ENCODE results near the gene ANLN. TPM values are rescaled to one million over a fixed set of nuclear protein-coding genes. Genes with fewer than 3 reads are reported as not detected.

ANLN gene
- total RNA-seq, 1 donor from 2014 or later: 15.4 TPM

DNA sequence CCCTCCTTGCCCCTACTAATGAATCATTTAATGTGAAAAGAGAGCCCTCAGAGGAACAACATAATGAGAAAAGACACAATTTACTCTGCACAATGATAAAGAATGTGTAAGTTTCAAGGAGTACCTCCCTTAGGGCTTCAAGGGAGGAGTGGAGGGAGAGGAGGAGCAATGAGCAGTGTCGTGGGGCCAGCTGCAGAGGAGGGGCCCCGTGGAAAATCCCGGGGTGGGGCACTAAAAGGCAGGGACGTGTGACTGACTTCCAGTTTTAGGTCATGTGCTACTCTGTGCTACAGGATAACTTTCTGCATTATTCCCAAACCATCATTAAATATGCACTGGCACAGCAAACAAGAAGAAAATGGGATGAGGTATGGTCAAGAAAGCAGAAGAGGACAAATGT lies 108.1 kb downstream of the ANLN start:
- DNase-seq (ENCODE audit: low read depth): no peak
- TF ChIP-seq, protein P1, sequence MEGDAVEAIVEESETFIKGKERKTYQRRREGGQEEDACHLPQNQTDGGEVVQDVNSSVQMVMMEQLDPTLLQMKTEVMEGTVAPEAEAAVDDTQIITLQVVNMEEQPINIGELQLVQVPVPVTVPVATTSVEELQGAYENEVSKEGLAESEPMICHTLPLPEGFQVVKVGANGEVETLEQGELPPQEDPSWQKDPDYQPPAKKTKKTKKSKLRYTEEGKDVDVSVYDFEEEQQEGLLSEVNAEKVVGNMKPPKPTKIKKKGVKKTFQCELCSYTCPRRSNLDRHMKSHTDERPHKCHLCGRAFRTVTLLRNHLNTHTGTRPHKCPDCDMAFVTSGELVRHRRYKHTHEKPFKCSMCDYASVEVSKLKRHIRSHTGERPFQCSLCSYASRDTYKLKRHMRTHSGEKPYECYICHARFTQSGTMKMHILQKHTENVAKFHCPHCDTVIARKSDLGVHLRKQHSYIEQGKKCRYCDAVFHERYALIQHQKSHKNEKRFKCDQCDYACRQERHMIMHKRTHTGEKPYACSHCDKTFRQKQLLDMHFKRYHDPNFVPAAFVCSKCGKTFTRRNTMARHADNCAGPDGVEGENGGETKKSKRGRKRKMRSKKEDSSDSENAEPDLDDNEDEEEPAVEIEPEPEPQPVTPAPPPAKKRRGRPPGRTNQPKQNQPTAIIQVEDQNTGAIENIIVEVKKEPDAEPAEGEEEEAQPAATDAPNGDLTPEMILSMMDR (IDR thresholded peaks at IDR 0.05; ENCODE audit: insufficient read depth, low read length, poor library complexity, severe bottlenecking): no peak
- Histone ChIP-seq H3K36me3 (ENCODE audit: control insufficient read depth, insufficient read depth, low read length) (no peaks in the 10 kb centered on the region), H3K4me3 (ENCODE audit: low read depth, low read length) (no peak overlapping the region), H3K27me3 (ENCODE audit: control insufficient read depth, insufficient read depth, low read length) (no peaks in the 10 kb centered on the region)

Other genes starting within 250 kb of the ANLN start
- 7.8 and 8.7 TPM in 2 replicates for gene EEPD1, start 236.6 kb upstream of the ANLN start, total RNA-seq